Liver (tissue), 9 donors: Measurements from ENCODE around the gene TACC2. TPM values are rescaled to one million over a fixed set of nuclear protein-coding genes. Genes with fewer than 3 reads are reported as not detected.

Source experiments
- DNase-seq: peaks from one replicate; pipeline ENCODE4 v3.0.0-alpha.2; 2017; ENCODE audit warnings: low spot score
- H3K27ac ChIP-seq, 2 donors: one replicate each; pipeline ENCODE4 v1.7.0; 2013; ENCODE audit warnings: inconsistent platforms in 2 of 2, low read length in 2 of 2, control low read depth in 1 of 2, low read depth in 1 of 2, mild to moderate bottlenecking in 1 of 2
- H3K27me3 ChIP-seq, 4 donors: one replicate each; pipeline versions ENCODE4 v1.6.1 to v1.7.0; 2013; ENCODE audit warnings: low read length in 3 of 4, inconsistent platforms in 1 of 4, mild to moderate bottlenecking in 1 of 4, moderate library complexity in 1 of 4; ENCODE audit not compliant: control insufficient read depth in 4 of 4, insufficient read depth in 4 of 4
- H3K36me3 ChIP-seq, 4 donors: one replicate each; pipeline versions ENCODE4 v1.6.1 to v1.7.0; 2013; ENCODE audit warnings: low read length in 3 of 4, mild to moderate bottlenecking in 3 of 4, low read depth in 1 of 4, moderate library complexity in 1 of 4; ENCODE audit not compliant: control insufficient read depth in 4 of 4, insufficient read depth in 3 of 4
- H3K4me1 ChIP-seq, 4 donors: one replicate each; pipeline versions ENCODE4 v1.6.1 to v1.7.0; 2013; ENCODE audit warnings: low read length in 3 of 4, mild to moderate bottlenecking in 3 of 4, moderate library complexity in 1 of 4; ENCODE audit not compliant: control insufficient read depth in 4 of 4, insufficient read depth in 4 of 4
- H3K4me3 ChIP-seq, 3 donors: one replicate each; pipeline versions ENCODE4 v1.6.1 to v1.7.0; 2013; ENCODE audit warnings: low read length in 3 of 3, control low read depth in 1 of 3, low read depth in 1 of 3, mild to moderate bottlenecking in 1 of 3
- H3K9ac ChIP-seq, 2 donors: one replicate each; pipeline ENCODE4 v1.7.0; 2013; ENCODE audit warnings: low read length in 2 of 2, mild to moderate bottlenecking in 2 of 2, moderate library complexity in 2 of 2, control low read depth in 1 of 2, low read depth in 1 of 2
- H3K9me3 ChIP-seq, 4 donors: one replicate each; pipeline versions ENCODE4 v1.6.1 to v1.7.0; 2013; ENCODE audit warnings: low read length in 3 of 4; ENCODE audit not compliant: control insufficient read depth in 4 of 4
- EGR1 ChIP-seq, 2 donors: IDR thresholded peaks; 2 replicates each; pipeline ENCODE4 v1.6.1; 2016 to 2018; ENCODE audit warnings: antibody characterized with exemption in 2 of 2, low read depth in 2 of 2
- FOXA1 ChIP-seq: IDR thresholded peaks from 2 replicates; pipeline ENCODE4 v1.6.1; 2016; ENCODE audit warnings: antibody characterized with exemption
- FOXA2 ChIP-seq: IDR thresholded peaks from 2 replicates; pipeline ENCODE4 v1.6.1; 2016; ENCODE audit warnings: antibody characterized with exemption
- GABPA ChIP-seq, 2 donors: IDR thresholded peaks in 1 of 2; conservative IDR thresholded peaks in 1 of 2; 2 replicates each; pipeline ENCODE4 v1.6.1; 2016; ENCODE audit warnings: antibody characterized with exemption in 2 of 2, mild to moderate bottlenecking in 1 of 2, moderate library complexity in 1 of 2
- HNF4A ChIP-seq, 2 donors: conservative IDR thresholded peaks; 2 replicates each; pipeline ENCODE4 v1.6.1; 2016; ENCODE audit warnings: antibody characterized with exemption in 2 of 2, mild to moderate bottlenecking in 2 of 2
- HNF4G ChIP-seq: IDR thresholded peaks from 2 replicates; pipeline ENCODE4 v1.6.1; 2016; ENCODE audit warnings: antibody characterized with exemption
- JUND ChIP-seq, 2 donors: IDR thresholded peaks; 2 replicates each; pipeline ENCODE4 v1.6.1; 2016; ENCODE audit warnings: antibody characterized with exemption in 2 of 2
- NR2F2 ChIP-seq: IDR thresholded peaks from 2 replicates; pipeline ENCODE4 v1.6.1; 2016; ENCODE audit warnings: antibody characterized with exemption
- RAD21 ChIP-seq, 2 donors: IDR thresholded peaks; 2 replicates each; pipeline ENCODE4 v1.6.1; 2016; ENCODE audit warnings: antibody characterized with exemption in 2 of 2, mild to moderate bottlenecking in 2 of 2
- RXRA ChIP-seq, 2 donors: IDR thresholded peaks; 2 replicates each; pipeline ENCODE4 v1.6.1; 2017 to 2018; ENCODE audit warnings: antibody characterized with exemption in 2 of 2, mild to moderate bottlenecking in 1 of 2
- TAF1 ChIP-seq: conservative IDR thresholded peaks from 2 replicates; pipeline ENCODE4 v1.6.1; 2016; ENCODE audit warnings: antibody characterized with exemption, mild to moderate bottlenecking
- YY1 ChIP-seq: IDR thresholded peaks from 2 replicates; pipeline ENCODE4 v1.6.1; 2016; ENCODE audit warnings: antibody characterized with exemption, mild to moderate bottlenecking
- WGBS: extraction: QIAGEN DNeasy Blood & Tissue Kit; methylation state at CpG from one replicate; pipeline ENCODE4 v1.1.7; 2013; 5-methylcytosine and 5-hydroxymethylcytosine counted together
- polyA plus RNA-seq, 2 donors: library from polyadenylated mRNA; stranded (reverse) in 1 of 2; unstranded in 1 of 2; fragments of 200-250 nt in 1 of 2; fragments of >200 nt in 1 of 2; fragmentation: Nextera tagmentation in 1 of 2; extraction: Ambion mirVana in 1 of 2; gene quantifications; one replicate each; pipeline versions ENCODE4 v1.2.1 to v1.2.3, GENCODE V29; 2013 to 2015
- total RNA-seq, 2 donors: library from RNA; depleted of rRNA; stranded (reverse); fragments of >200 nt; gene quantifications; one replicate each; pipeline ENCODE4 v1.2.3, GENCODE V29; 2014
- TF ChIP-seq, protein P1 (sequence below): fragments of 150-350 bp; IDR thresholded peaks from 2 replicates; pipeline ENCODE4 v1.5.1; 2017; ENCODE audit warnings: improper control_type of control experiment, low read depth, low read length; ENCODE audit not compliant: missing input control
- TF ChIP-seq, protein P2 (sequence below): IDR thresholded peaks from 2 replicates; pipeline ENCODE4 v1.6.1; 2016; ENCODE audit warnings: antibody characterized with exemption
- TF ChIP-seq, protein P3 (sequence below): IDR thresholded peaks from 2 replicates; pipeline ENCODE4 v1.6.1; 2016; ENCODE audit warnings: antibody characterized with exemption
- TF ChIP-seq, protein P4 (sequence below): IDR thresholded peaks from 2 replicates; pipeline ENCODE4 v1.6.1; 2016; ENCODE audit warnings: antibody characterized with exemption
- TF ChIP-seq, protein P5 (sequence below): IDR thresholded peaks from 2 replicates; pipeline ENCODE4 v1.6.1; 2016; ENCODE audit warnings: antibody characterized with exemption, mild to moderate bottlenecking
- donor health status: healthy.
- donor health status: healthy.
- donor health status: healthy.
- donor health status: healthy.
- donor health status: healthy.

The TACC2 gene
- total and polyA plus RNA-seq, 4 donors, result 1.5 to 9.1 (median 7.8) TPM

DNA sequence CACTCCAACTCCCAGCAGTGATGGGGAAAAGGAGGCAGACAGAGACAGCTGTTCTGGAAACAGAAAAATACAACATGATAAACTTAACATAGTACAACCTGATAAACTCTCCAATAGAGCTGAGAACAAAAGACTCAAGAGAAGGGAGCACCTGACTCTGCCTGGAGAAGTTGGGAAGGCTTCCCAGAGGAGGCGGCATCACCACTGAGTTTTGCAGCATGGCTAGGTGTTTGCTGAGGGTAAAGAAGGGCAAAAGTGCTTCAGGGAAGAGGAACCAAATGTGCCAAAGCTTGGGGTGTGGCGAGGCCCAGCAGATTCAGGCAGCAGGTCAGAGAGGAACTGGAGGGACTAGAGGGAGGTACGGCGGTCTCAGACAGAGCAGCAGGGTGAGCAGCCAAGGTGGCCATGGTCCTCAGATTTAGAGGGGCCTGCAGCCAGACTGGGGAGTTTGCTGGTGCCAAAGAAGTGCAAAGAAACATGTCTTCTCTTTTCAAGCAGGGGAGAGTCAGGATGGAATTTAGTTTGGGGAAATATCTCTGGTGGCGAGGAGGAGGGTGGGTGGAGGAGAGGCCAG is 162.2 kb downstream of the TACC2 start:
- H3K9me3 ChIP-seq, result no peaks in the 10 kb centered on the region
- H3K27me3 ChIP-seq, result no peaks in the 10 kb centered on the region
- no peaks in the 10 kb centered on the region for H3K36me3 ChIP-seq
- 91% methylated on average over 5 of the region's 5 CpGs for WGBS
- TF ChIP-seq JUND (IDR thresholded peaks at IDR 0.05) (no peak), HNF4G (no peak), EGR1 (IDR thresholded peaks at IDR 0.05; ENCODE audit: low read depth in 2 of 2) (no peak), HNF4A (conservative IDR thresholded peaks at IDR 0.05) (no peak), YY1 (no peak), RXRA (IDR thresholded peaks at IDR 0.05) (no peak), FOXA2 (no peak), GABPA (IDR thresholded peaks at IDR 0.05 in 1 of 2, conservative IDR thresholded peaks at IDR 0.05 in 1 of 2) (no peak), NR2F2 (no peak), RAD21 (IDR thresholded peaks at IDR 0.05) (no peak), FOXA1 (no peak), TAF1 (no peak)
- TF ChIP-seq, protein P1, sequence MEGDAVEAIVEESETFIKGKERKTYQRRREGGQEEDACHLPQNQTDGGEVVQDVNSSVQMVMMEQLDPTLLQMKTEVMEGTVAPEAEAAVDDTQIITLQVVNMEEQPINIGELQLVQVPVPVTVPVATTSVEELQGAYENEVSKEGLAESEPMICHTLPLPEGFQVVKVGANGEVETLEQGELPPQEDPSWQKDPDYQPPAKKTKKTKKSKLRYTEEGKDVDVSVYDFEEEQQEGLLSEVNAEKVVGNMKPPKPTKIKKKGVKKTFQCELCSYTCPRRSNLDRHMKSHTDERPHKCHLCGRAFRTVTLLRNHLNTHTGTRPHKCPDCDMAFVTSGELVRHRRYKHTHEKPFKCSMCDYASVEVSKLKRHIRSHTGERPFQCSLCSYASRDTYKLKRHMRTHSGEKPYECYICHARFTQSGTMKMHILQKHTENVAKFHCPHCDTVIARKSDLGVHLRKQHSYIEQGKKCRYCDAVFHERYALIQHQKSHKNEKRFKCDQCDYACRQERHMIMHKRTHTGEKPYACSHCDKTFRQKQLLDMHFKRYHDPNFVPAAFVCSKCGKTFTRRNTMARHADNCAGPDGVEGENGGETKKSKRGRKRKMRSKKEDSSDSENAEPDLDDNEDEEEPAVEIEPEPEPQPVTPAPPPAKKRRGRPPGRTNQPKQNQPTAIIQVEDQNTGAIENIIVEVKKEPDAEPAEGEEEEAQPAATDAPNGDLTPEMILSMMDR, result no peak
- TF ChIP-seq, protein P2, sequence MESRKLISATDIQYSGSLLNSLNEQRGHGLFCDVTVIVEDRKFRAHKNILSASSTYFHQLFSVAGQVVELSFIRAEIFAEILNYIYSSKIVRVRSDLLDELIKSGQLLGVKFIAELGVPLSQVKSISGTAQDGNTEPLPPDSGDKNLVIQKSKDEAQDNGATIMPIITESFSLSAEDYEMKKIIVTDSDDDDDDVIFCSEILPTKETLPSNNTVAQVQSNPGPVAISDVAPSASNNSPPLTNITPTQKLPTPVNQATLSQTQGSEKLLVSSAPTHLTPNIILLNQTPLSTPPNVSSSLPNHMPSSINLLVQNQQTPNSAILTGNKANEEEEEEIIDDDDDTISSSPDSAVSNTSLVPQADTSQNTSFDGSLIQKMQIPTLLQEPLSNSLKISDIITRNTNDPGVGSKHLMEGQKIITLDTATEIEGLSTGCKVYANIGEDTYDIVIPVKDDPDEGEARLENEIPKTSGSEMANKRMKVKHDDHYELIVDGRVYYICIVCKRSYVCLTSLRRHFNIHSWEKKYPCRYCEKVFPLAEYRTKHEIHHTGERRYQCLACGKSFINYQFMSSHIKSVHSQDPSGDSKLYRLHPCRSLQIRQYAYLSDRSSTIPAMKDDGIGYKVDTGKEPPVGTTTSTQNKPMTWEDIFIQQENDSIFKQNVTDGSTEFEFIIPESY, result no peak
- TF ChIP-seq, protein P3, sequence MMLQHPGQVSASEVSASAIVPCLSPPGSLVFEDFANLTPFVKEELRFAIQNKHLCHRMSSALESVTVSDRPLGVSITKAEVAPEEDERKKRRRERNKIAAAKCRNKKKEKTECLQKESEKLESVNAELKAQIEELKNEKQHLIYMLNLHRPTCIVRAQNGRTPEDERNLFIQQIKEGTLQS, result no peak
- TF ChIP-seq, protein P4, sequence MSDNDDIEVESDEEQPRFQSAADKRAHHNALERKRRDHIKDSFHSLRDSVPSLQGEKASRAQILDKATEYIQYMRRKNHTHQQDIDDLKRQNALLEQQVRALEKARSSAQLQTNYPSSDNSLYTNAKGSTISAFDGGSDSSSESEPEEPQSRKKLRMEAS, result no peak
- TF ChIP-seq, protein P5, sequence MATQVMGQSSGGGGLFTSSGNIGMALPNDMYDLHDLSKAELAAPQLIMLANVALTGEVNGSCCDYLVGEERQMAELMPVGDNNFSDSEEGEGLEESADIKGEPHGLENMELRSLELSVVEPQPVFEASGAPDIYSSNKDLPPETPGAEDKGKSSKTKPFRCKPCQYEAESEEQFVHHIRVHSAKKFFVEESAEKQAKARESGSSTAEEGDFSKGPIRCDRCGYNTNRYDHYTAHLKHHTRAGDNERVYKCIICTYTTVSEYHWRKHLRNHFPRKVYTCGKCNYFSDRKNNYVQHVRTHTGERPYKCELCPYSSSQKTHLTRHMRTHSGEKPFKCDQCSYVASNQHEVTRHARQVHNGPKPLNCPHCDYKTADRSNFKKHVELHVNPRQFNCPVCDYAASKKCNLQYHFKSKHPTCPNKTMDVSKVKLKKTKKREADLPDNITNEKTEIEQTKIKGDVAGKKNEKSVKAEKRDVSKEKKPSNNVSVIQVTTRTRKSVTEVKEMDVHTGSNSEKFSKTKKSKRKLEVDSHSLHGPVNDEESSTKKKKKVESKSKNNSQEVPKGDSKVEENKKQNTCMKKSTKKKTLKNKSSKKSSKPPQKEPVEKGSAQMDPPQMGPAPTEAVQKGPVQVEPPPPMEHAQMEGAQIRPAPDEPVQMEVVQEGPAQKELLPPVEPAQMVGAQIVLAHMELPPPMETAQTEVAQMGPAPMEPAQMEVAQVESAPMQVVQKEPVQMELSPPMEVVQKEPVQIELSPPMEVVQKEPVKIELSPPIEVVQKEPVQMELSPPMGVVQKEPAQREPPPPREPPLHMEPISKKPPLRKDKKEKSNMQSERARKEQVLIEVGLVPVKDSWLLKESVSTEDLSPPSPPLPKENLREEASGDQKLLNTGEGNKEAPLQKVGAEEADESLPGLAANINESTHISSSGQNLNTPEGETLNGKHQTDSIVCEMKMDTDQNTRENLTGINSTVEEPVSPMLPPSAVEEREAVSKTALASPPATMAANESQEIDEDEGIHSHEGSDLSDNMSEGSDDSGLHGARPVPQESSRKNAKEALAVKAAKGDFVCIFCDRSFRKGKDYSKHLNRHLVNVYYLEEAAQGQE, result no peak
- H3K9ac ChIP-seq, result no peak overlapping the region
- no peak overlapping the region for H3K27ac ChIP-seq
- peaks cover 5 to 20% (median 11%) of the 10 kb centered on the region in 4 donors for H3K4me1 ChIP-seq
- DNase-seq, result no peak
- H3K4me3 ChIP-seq, result no peak overlapping the region
